Measurements from ENCODE around the gene ZNF532.
"Not testable (repeated sequence)": the region's sequence is repeated elsewhere in the genome, so short reads cannot be mapped to it uniquely, and the experiment has no call there.

ZNF532 gene

DNA sequence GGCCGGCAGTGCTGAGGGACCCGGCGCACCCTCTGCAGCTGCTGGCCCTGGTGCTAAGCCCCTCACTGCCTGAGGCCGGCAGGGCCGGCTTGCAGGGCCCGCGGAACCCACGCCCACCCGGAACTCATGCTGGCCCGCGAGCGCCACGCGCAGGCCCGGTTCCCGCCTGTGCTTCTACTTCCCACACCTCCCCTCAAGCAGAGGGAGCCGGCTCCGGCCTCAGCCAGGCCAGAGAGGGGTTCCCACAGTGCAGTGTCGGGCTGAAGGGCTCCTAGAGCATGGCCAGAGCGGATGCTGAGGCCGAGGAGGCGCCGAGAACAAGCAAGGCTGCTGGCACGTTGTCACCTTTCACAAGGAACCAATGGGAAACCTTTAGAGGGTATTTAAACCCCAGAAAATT, 36.8 kb upstream of the ZNF532 start:
- H3K9ac ChIP-seq (ENCODE audit: low read depth, low read length, poor library complexity, severe bottlenecking), result no peak overlapping the region
- TF ChIP-seq, protein P1, sequence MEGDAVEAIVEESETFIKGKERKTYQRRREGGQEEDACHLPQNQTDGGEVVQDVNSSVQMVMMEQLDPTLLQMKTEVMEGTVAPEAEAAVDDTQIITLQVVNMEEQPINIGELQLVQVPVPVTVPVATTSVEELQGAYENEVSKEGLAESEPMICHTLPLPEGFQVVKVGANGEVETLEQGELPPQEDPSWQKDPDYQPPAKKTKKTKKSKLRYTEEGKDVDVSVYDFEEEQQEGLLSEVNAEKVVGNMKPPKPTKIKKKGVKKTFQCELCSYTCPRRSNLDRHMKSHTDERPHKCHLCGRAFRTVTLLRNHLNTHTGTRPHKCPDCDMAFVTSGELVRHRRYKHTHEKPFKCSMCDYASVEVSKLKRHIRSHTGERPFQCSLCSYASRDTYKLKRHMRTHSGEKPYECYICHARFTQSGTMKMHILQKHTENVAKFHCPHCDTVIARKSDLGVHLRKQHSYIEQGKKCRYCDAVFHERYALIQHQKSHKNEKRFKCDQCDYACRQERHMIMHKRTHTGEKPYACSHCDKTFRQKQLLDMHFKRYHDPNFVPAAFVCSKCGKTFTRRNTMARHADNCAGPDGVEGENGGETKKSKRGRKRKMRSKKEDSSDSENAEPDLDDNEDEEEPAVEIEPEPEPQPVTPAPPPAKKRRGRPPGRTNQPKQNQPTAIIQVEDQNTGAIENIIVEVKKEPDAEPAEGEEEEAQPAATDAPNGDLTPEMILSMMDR (conservative IDR thresholded peaks at IDR 0.05; ENCODE audit: low read length), result no peak
- TF ChIP-seq EZH2phosphoT487 (IDR thresholded peaks at IDR 0.05; ENCODE audit: borderline replicate concordance), result no peak
- H3K4me1 ChIP-seq (ENCODE audit: insufficient read depth, low read length, poor library complexity, severe bottlenecking), result peaks cover 3% of the 10 kb centered on the region
- H3F3A ChIP-seq (ENCODE audit: low read depth), result no peaks in the 10 kb centered on the region
- H3K36me3 ChIP-seq (ENCODE audit: insufficient read depth, low read length), result no peaks in the 10 kb centered on the region
- H3K4me3 ChIP-seq (ENCODE audit: low read length, poor library complexity, severe bottlenecking), result no peak overlapping the region
- no peaks in the 10 kb centered on the region for H4K20me1 ChIP-seq (ENCODE audit: insufficient read depth, low read length, poor library complexity, severe bottlenecking)
- no peaks in the 10 kb centered on the region for H3K9me2 ChIP-seq (replicated peaks; ENCODE audit: low read depth, low read length)
- no peak overlapping the region for H3K4me2 ChIP-seq (ENCODE audit: low read depth, low read length, poor library complexity, severe bottlenecking)
- no peaks in the 10 kb centered on the region for H3K79me2 ChIP-seq (ENCODE audit: insufficient read depth, low read length)
- no peaks in the 10 kb centered on the region for H3K9me3 ChIP-seq (ENCODE audit: insufficient read depth, low read depth, low read length)
- no peak overlapping the region for H2AFZ ChIP-seq (ENCODE audit: low read length)
- peaks cover 69% of the 10 kb centered on the region for H3K27me3 ChIP-seq (ENCODE audit: insufficient read depth, low read length, poor library complexity, severe bottlenecking)

DNA sequence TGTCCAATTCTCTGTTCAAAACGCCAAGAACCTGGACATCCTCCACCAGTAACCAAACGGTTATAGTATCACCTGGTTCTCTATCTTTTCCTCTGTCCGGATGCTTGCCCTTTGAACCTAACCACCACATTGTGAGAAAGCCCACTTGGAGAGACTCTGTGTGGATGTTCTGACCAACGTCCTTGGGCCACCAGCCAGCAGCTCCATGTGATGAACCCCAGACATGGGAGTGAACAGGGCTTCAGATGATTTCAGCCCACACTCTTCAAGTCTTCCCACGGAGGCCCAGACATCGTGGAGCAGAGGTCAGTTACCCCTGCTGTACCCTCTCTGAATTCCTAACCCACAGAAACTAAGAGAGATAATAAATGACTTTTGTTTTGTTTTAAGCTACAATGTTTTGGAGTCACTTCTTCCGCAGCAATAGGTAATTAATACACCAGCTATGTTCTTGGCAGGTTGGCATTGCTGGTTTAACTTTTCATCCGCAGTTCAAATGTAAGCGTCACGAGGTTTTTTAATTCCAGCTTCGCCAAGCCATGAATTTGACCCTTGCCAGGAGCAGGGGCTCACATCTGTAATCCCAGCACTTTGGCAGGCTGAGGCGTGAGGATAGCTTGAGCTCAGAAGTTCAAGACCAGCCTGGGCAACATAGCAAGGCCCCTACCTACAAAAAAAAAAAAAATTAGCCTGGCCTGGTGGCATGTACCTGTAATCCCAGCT, 36.1 kb upstream of the ZNF532 start:
- Histone ChIP-seq H3K4me3 (ENCODE audit: low read length, poor library complexity, severe bottlenecking) (no peak overlapping the region), H3K4me1 (ENCODE audit: insufficient read depth, low read length, poor library complexity, severe bottlenecking) (peaks cover 1% of the 10 kb centered on the region), H3K27me3 (ENCODE audit: insufficient read depth, low read length, poor library complexity, severe bottlenecking) (peaks cover 62% of the 10 kb centered on the region), H3K9ac (ENCODE audit: low read depth, low read length, poor library complexity, severe bottlenecking) (no peak overlapping the region), H3F3A (ENCODE audit: low read depth) (no peaks in the 10 kb centered on the region), H3K79me2 (ENCODE audit: insufficient read depth, low read length) (no peaks in the 10 kb centered on the region), H2AFZ (ENCODE audit: low read length) (no peak overlapping the region), H3K9me2 (replicated peaks; ENCODE audit: low read depth, low read length) (no peaks in the 10 kb centered on the region), H3K9me3 (ENCODE audit: insufficient read depth, low read depth, low read length) (no peaks in the 10 kb centered on the region), H4K20me1 (ENCODE audit: insufficient read depth, low read length, poor library complexity, severe bottlenecking) (no peaks in the 10 kb centered on the region), H3K4me2 (ENCODE audit: low read depth, low read length, poor library complexity, severe bottlenecking) (no peak overlapping the region), H3K36me3 (ENCODE audit: insufficient read depth, low read length) (no peaks in the 10 kb centered on the region)
- TF ChIP-seq, protein P1 (conservative IDR thresholded peaks at IDR 0.05; ENCODE audit: low read length), result no peak
- no peak for TF ChIP-seq EZH2phosphoT487 (IDR thresholded peaks at IDR 0.05; ENCODE audit: borderline replicate concordance)

DNA sequence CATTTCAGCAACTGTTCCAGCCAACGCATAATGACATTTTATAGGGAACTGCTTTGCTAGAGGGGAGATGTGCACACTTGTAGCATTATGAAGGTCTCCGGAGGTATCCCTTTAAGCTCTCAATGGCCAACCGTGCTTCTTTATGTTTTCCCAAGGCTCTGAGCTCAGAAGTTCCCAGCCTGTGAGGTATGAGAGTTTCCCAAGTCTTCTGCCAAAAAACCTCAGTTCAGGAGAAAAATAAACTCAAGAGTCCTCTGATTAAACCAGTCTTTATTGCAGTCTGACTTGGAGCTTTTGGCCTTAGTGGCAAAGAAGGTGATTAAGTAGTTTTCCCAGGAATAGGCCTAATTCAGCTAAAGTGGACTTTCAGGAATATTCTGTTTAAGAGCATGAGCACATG, 35.4 kb upstream of the ZNF532 start:
- no peak overlapping the region for H3K4me3 ChIP-seq (ENCODE audit: low read length, poor library complexity, severe bottlenecking)
- H3K27me3 ChIP-seq (ENCODE audit: insufficient read depth, low read length, poor library complexity, severe bottlenecking), result peaks cover 56% of the 10 kb centered on the region
- H3K4me2 ChIP-seq (ENCODE audit: low read depth, low read length, poor library complexity, severe bottlenecking), result no peak overlapping the region
- no peak overlapping the region for H3K9ac ChIP-seq (ENCODE audit: low read depth, low read length, poor library complexity, severe bottlenecking)
- no peaks in the 10 kb centered on the region for H3K9me2 ChIP-seq (replicated peaks; ENCODE audit: low read depth, low read length)
- H3K9me3 ChIP-seq (ENCODE audit: insufficient read depth, low read depth, low read length), result no peaks in the 10 kb centered on the region
- TF ChIP-seq, protein P1 (conservative IDR thresholded peaks at IDR 0.05; ENCODE audit: low read length), result no peak
- no peak for TF ChIP-seq EZH2phosphoT487 (IDR thresholded peaks at IDR 0.05; ENCODE audit: borderline replicate concordance)
- no peaks in the 10 kb centered on the region for H3K4me1 ChIP-seq (ENCODE audit: insufficient read depth, low read length, poor library complexity, severe bottlenecking)
- H3K79me2 ChIP-seq (ENCODE audit: insufficient read depth, low read length), result no peaks in the 10 kb centered on the region
- no peaks in the 10 kb centered on the region for H3K36me3 ChIP-seq (ENCODE audit: insufficient read depth, low read length)
- no peaks in the 10 kb centered on the region for H3F3A ChIP-seq (ENCODE audit: low read depth)
- no peak overlapping the region for H2AFZ ChIP-seq (ENCODE audit: low read length)
- no peaks in the 10 kb centered on the region for H4K20me1 ChIP-seq (ENCODE audit: insufficient read depth, low read length, poor library complexity, severe bottlenecking)

DNA sequence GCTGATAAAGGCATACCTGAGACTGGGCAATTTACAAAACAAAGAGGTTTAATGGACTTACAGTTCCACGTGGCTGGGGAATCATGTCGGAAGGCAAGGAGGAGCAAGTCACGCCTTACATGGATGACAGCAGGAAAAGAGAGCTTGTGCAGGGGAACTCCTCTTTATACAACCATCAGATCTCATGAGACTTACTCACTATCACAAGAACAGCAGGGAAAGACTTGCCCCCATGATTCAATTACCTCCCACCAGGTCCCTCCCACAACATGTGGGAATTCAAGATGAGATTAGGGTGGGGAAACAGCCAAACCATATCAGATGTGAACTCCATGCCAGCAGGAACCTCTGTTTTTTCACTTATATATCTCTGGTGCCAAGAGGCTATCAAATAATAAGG, 34.8 kb upstream of the ZNF532 start:
- H3K79me2 ChIP-seq (ENCODE audit: insufficient read depth, low read length); H3K36me3 ChIP-seq (ENCODE audit: insufficient read depth, low read length); H3K4me1 ChIP-seq (ENCODE audit: insufficient read depth, low read length, poor library complexity, severe bottlenecking); H3F3A ChIP-seq (ENCODE audit: low read depth); H2AFZ ChIP-seq (ENCODE audit: low read length); H3K4me3 ChIP-seq (ENCODE audit: low read length, poor library complexity, severe bottlenecking); H3K4me2 ChIP-seq (ENCODE audit: low read depth, low read length, poor library complexity, severe bottlenecking); H3K9me3 ChIP-seq (ENCODE audit: insufficient read depth, low read depth, low read length); H3K9me2 ChIP-seq (replicated peaks; ENCODE audit: low read depth, low read length); H4K20me1 ChIP-seq (ENCODE audit: insufficient read depth, low read length, poor library complexity, severe bottlenecking); H3K9ac ChIP-seq (ENCODE audit: low read depth, low read length, poor library complexity, severe bottlenecking): not testable (repeated sequence)
- peaks cover 50% of the 10 kb centered on the region for H3K27me3 ChIP-seq (ENCODE audit: insufficient read depth, low read length, poor library complexity, severe bottlenecking)
